Activated CD8-positive, alpha-beta T cell treated with anti-CD3 and anti-CD28 coated beads, Interleukin-2, amount 10 ng/mL, durations not matched to agents 7 days and 5 days (primary cell): ENCODE data around the gene NBEAL1. TPM values are rescaled to one million over a fixed set of nuclear protein-coding genes. Genes with fewer than 3 reads are reported as not detected.
"Not testable (repeated sequence)": the region's sequence is repeated elsewhere in the genome, so short reads cannot be mapped to it uniquely, and the experiment has no call there.

Experiments used
- ATAC-seq: fragments of 150-1000 bp; cut with Tn5 transposase; one replicate; pipeline ENCODE4 v1.10.0; 2021; ENCODE audit warnings: moderate library complexity
- CTCF ChIA-PET: fragments of 350-600 bp; sonication (Branson Sonifier 250); formaldehyde crosslinking; loops from one replicate; lab custom pipeline; 2021; ENCODE audit warnings: antibody characterized with exemption; lab: Charles Lee
- POLR2A ChIA-PET: fragments of 350-600 bp; sonication (Branson Sonifier 250); formaldehyde crosslinking; loops from one replicate; lab custom pipeline; 2021; ENCODE audit warnings: antibody characterized with exemption; lab: Charles Lee
- DNase-seq: peaks from one replicate; pipeline ENCODE4 v3.0.0-alpha.2; 2020
- H3K27ac Mint-ChIP-seq: one replicate; pipeline ENCODE4 v1.8.0; 2021; ENCODE audit warnings: mild to moderate bottlenecking, mixed read lengths
- H3K27me3 Mint-ChIP-seq: one replicate; pipeline ENCODE4 v1.8.0; 2021; ENCODE audit warnings: low read depth, mixed read lengths
- H3K36me3 Mint-ChIP-seq: one replicate; pipeline ENCODE4 v1.8.0; 2021; ENCODE audit warnings: low read depth, mixed read lengths
- H3K4me1 Mint-ChIP-seq: one replicate; pipeline ENCODE4 v1.8.0; 2021; ENCODE audit warnings: low read depth, mixed read lengths
- H3K4me3 Mint-ChIP-seq: one replicate; pipeline ENCODE4 v1.8.0; 2021; ENCODE audit warnings: mild to moderate bottlenecking, mixed read lengths
- H3K9me3 Mint-ChIP-seq: one replicate; pipeline ENCODE4 v1.8.0; 2022; ENCODE audit warnings: mixed read lengths; ENCODE audit not compliant: insufficient read depth
- total RNA-seq, 2 experiments: library from RNA; stranded (reverse); gene quantifications; one replicate each; pipeline ENCODE4 v1.2.3, GENCODE V29; 2021

Gene NBEAL1
- total RNA-seq, 2 experiments from 2014 or later = 14.8 to 15.7 TPM

DNA sequence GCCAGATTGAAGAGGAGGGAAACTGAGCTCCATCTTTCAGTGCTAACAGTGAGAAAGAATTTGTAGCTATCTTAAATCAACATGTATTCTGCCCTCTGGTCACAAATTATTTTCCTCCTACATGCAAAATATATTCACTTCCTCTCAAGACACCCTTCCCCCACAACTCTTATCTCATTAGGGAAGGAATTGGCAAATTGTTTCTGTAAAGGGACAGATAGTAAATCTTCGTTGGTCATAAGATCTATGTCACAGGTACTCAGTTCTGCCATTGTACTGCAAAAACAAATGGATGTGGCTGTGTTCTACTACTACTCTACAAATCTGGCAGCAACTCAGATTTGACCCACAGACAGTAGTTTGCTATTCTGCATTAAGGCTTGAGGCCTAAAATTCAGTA is 171.2 kb downstream of the NBEAL1 start:
- POLR2A ChIA-PET = no interaction called here
- peaks cover 8% of the 10 kb centered on the region for H3K36me3 Mint-ChIP-seq
- H3K27ac Mint-ChIP-seq = no peak overlapping the region
- no peak for DNase-seq
- H3K27me3 Mint-ChIP-seq = no peaks in the 10 kb centered on the region
- H3K9me3 Mint-ChIP-seq = no peaks in the 10 kb centered on the region
- H3K4me1 Mint-ChIP-seq = no peaks in the 10 kb centered on the region
- CTCF ChIA-PET = no interaction called here
- H3K4me3 Mint-ChIP-seq = no peak overlapping the region
- ATAC-seq = no peak

DNA sequence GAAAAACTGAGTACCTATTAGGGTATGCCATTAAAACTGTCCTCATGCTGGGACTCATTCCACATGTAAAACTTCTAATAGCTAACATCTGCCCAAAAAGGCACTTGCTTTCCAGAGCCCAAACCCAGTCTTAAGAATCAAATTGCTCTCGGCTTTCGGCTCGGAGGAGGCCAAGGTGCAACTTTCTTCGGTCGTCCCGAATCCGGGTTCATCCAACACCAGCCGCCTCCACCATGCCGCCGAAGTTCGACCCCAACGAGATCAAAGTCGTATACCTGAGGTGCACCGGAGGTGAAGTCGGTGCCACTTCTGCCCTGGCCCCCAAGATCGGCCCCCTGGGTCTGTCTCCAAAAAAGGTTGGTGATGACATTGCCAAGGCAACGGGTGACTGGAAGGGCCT is 175.9 kb downstream of the NBEAL1 start:
- H3K4me1 Mint-ChIP-seq, H3K9me3 Mint-ChIP-seq, DNase-seq, H3K4me3 Mint-ChIP-seq, H3K27ac Mint-ChIP-seq, POLR2A ChIA-PET, CTCF ChIA-PET, H3K27me3 Mint-ChIP-seq, ATAC-seq: not testable (repeated sequence)
- peaks cover 10% of the 10 kb centered on the region for H3K36me3 Mint-ChIP-seq

DNA sequence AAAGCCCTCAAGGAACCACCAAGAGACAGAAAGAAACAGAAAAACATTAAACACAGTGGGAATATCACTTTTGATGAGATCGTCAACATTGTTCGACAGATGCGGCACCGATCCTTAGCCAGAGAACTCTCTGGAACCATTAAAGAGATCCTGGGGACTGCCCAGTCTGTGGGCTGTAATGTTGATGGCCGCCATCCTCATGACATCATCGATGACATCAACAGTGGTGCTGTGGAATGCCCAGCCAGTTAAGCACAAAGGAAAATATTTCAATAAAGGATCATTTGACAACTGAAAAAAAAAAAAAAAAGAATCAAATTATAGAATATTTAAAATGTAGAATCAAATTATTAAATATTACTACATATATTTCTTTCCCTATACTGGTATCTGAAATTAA is 176.4 kb downstream of the NBEAL1 start:
- DNase-seq, ATAC-seq, H3K36me3 Mint-ChIP-seq, CTCF ChIA-PET, POLR2A ChIA-PET, H3K27ac Mint-ChIP-seq, H3K9me3 Mint-ChIP-seq, H3K4me3 Mint-ChIP-seq, H3K27me3 Mint-ChIP-seq, H3K4me1 Mint-ChIP-seq: not testable (repeated sequence)

DNA sequence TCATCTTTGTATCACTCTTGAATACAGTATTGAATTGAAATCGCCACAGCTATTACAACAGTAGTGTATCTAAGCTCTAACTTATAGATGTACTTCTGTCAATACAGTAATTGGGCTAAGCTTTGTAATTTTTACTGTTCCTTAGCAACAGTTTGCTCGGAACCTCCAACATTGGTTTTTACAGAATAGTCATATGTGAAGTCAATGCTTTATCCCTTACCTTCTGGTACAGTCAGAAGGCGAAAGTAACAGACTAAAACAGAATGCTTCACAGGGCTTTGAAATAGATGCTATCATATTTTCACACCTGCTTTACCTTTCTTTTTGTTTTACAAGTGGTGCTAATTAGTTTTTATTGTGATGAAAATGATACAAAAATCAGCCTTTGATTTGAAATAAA is 177.3 kb downstream of the NBEAL1 start:
- DNase-seq (no peak), ATAC-seq (no peak)
- H3K27me3 Mint-ChIP-seq = no peaks in the 10 kb centered on the region
- H3K27ac Mint-ChIP-seq = no peak overlapping the region
- peaks cover 9% of the 10 kb centered on the region for H3K36me3 Mint-ChIP-seq
- no peaks in the 10 kb centered on the region for H3K4me1 Mint-ChIP-seq
- POLR2A ChIA-PET = no interaction called here
- CTCF ChIA-PET = no interaction called here
- H3K9me3 Mint-ChIP-seq = no peaks in the 10 kb centered on the region
- H3K4me3 Mint-ChIP-seq = no peak overlapping the region

DNA sequence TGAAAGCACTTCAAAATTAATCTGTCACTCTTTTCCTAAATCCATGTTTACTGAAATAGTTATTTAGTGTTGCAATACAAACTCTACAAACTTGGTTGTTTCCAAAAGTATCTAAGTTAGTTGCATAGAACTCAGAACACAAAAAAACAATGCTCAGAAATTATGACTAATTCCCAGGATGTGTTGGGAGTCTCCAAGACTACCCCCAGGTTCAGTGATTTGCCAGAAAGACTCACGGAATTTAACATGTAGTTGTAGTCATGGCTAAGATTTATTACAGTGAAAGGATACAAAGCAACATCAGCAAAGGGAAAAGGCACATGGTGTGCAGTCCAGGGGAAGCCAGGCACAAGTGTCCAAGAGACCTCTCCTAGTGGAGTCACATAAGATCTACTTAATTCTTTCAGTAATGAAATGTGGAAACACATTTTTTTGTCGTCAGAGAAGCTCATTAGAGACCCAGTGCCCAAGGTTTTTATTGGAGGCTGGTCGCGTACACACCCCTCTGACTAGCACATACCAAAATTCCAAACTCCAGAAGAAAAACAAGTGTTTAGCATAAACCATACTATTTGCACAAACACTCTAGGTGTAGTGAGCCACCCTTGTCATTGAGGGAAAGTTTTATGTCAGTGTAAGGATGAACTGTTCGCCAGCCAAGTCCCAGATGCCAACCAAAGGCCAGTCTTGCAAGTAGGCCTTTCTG is 180.8 kb downstream of the NBEAL1 start:
- Mint-ChIP-seq H3K27me3 (no peaks in the 10 kb centered on the region), H3K4me3 (no peak overlapping the region), H3K9me3 (no peaks in the 10 kb centered on the region), H3K4me1 (no peaks in the 10 kb centered on the region), H3K36me3 (peaks cover 4% of the 10 kb centered on the region), H3K27ac (no peak overlapping the region)
- DNase-seq (no peak), ATAC-seq (no peak)
- ChIA-PET POLR2A (no interaction called here), CTCF (interaction anchor here (0.7 kb wide), 1 partner anchor 30 kb away, joined by 4 read pairs; no protein-coding TSS in a partner anchor)

DNA sequence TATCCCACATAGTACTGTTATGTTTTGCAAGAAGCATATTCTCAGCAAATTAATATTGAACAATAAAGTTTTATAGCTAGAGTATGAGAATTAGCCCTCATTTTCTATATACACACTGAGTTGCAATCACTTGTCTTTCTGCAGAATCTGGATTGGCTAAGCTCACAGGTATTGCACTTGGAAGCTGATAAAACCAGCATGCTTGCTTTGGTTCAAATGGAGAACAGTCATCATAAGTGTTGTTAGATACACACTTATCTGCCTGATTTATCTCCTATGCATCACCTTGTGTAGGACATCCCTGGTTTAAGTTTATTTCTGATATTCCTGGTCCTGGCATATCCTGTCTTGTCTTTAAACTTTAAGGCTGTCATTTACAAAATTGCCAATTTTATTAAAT is 186.2 kb downstream of the NBEAL1 start:
- Mint-ChIP-seq H3K36me3 (peaks cover under 1% of the 10 kb centered on the region), H3K9me3 (no peaks in the 10 kb centered on the region), H3K27ac (no peak overlapping the region), H3K4me1 (no peaks in the 10 kb centered on the region), H3K27me3 (no peaks in the 10 kb centered on the region), H3K4me3 (no peak overlapping the region)
- no peak for ATAC-seq
- POLR2A ChIA-PET = no interaction called here
- CTCF ChIA-PET = no interaction called here
- no peak for DNase-seq

DNA sequence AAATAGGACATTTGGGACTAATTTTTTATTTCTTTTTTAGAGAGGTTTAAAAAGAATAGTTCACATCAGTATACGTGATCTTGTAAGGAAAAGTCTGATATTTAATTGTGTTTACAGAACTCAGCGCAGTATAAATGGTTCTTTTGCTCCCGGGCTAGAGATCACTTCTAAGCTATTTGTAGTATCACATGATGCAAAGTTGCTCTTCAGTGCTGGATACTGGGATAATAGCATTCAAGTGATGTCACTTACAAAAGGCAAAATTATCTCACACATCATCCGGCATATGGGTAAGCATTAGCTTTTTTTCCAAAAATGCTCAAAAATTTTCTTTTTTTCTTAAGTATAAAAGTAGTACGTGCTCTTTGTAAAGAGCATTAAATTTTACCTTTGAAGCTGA is 186.8 kb downstream of the NBEAL1 start:
- ChIA-PET POLR2A (no interaction called here), CTCF (no interaction called here)
- Mint-ChIP-seq H3K27me3 (no peaks in the 10 kb centered on the region), H3K9me3 (no peaks in the 10 kb centered on the region), H3K36me3 (peaks cover 3% of the 10 kb centered on the region), H3K4me3 (no peak overlapping the region), H3K4me1 (no peaks in the 10 kb centered on the region), H3K27ac (no peak overlapping the region)
- DNase-seq = no peak
- ATAC-seq = no peak

DNA sequence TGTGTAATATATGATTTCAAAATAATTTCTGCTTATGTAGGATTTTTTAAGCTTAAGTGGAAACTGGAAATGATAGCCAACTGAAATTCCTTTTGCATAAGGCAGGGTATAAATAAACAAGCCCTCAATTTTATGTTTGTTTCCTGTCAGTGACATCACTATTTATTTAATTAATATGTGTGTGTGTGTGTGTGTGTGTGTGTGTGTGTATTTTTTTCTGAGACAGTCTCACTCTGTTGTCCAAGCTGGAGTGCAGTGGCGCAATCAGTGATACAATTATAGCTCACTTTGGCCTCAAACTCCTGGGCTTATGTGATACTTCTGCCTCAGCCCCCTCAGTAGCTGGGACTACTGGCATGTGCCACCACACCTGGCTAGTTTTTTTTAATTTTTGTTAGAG is 194.9 kb downstream of the NBEAL1 start:
- H3K9me3 Mint-ChIP-seq = no peaks in the 10 kb centered on the region
- ChIA-PET POLR2A (no interaction called here), CTCF (no interaction called here)

DNA sequence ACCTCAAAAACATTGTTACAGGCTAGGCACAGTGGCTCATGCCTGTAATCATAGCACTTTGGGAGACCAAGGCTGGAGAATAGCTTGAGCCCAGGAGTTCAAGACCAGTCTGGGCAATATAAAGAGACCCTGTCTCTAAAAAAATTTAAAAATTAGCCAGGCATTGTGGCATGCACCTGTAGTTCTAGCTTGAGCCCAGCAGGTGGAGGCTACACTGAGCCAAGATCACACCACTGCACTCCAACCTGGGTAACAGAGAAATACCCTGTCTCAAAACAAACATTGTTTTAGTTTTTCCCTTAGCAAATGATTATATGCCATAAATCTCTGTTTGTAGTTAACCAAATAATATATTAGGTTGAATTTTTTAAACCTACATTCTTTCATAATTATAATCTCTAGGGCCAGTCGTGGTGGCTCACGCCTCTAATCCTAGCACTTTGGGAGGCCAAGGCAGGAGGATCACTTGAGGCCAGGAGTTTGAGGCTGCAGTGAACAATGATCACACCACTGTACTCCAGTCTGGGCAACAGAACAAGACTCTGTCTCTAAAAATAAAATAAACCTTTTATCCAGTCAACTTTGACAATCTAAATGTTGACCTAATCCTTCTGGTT is 210.9 kb downstream of the NBEAL1 start:
- DNase-seq (peak; percentile 44), ATAC-seq (peak; percentile 69)
- Mint-ChIP-seq H3K36me3 (no peaks in the 10 kb centered on the region), H3K27ac (no peak overlapping the region), H3K9me3 (no peaks in the 10 kb centered on the region), H3K4me1 (no peaks in the 10 kb centered on the region), H3K4me3 (no peak overlapping the region), H3K27me3 (peaks cover 2% of the 10 kb centered on the region)
- POLR2A ChIA-PET = interaction anchor here (1.0 kb wide), 2 partner anchors 13 to 210 kb away, joined by 3 to 4 read pairs; partner anchors contain the start of gene CYP20A1
- CTCF ChIA-PET = interaction anchor here (0.7 to 4.6 kb wide), 11 partner anchors 9 to 689 kb away, joined by 3 to 26 read pairs (median 4); partner anchors contain the start of gene CYP20A1

More for the DNA sequence above, 194.9 kb downstream of the NBEAL1 start:
- no peak for ATAC-seq
- Mint-ChIP-seq H3K27ac (no peak overlapping the region), H3K27me3 (no peaks in the 10 kb centered on the region), H3K4me1 (peaks cover 8% of the 10 kb centered on the region), H3K4me3 (no peak overlapping the region), H3K36me3 (peaks cover 9% of the 10 kb centered on the region)
- no peak for DNase-seq

DNA sequence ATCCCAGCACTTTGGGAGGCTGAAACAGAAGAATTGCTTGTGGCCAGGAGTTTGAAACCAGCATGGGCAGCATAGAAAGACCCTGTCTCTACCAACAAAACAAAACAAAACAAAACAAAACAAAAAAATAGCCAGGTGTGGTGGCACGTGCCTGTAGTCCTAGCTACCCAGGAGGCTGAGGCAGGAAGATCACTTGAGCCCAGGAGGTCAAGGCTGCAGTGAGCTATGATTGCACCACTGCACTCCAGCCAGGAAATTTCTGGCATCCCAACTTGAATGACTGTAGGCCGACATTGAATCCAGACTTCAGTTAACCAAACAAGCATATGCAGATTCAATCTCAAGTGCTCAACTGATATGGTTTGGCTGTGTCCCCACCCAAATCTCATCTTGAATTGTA is 215.0 kb downstream of the NBEAL1 start:
- H3K4me3 Mint-ChIP-seq, H3K27me3 Mint-ChIP-seq, H3K9me3 Mint-ChIP-seq, H3K4me1 Mint-ChIP-seq, H3K27ac Mint-ChIP-seq, CTCF ChIA-PET, H3K36me3 Mint-ChIP-seq, DNase-seq, ATAC-seq: not testable (repeated sequence)
- POLR2A ChIA-PET = interaction anchor here (1.4 kb wide), 1 partner anchor 9 kb away, joined by 4 read pairs; the partner anchor contains the start of gene CYP20A1

DNA sequence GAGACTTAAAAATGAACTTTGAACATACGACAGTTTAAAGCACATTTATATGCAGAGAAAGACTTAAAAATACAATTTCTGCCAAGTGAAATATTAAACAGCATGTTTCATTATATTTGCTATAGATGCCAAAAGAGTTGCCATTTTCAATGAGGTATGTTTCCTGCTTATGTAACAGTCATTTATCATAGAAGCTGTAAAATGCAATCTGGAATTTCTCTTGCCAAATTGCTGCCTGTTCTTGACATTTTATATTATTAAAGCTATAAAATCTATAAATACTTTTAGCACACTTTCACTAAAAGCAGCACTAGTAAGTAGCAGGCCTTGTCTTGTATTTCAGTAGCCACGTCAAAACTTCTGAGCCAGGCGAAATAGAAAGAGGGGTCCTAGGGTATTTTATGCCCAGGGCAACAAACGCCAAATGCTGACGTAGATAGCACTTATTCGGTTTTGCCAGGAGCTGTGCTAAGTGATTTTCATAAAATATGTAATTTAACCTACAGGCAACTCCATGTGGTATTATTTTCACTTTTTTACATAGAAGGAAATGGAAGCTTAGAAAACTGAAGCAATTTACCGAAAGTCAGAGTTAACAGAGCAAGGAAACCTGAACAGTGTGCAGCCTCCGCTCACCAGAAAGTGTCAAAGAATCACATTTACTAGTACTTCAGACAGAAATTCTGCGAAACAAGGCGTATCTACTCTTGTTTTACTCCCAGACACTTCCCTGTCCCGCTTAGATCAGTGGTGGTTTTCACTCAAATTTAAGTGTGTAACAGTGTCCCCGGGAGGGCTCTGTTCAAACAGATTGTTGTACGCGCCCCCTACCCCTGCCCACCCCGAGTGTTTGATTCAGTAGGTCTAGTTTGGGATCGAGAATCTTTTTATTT is 222.9 kb downstream of the NBEAL1 start:
- peaks cover 26% of the 10 kb centered on the region for H3K4me1 Mint-ChIP-seq
- peaks cover 19% of the 10 kb centered on the region for H3K36me3 Mint-ChIP-seq
- ChIA-PET POLR2A (interaction anchor here (0.7 to 2.4 kb wide), 7 partner anchors 8 to 631 kb away, joined by 4 to 9 read pairs (median 5); partner anchors contain the start of genes CARF, CTLA4 and WDR12), CTCF (interaction anchor here (1.0 to 4.6 kb wide), 3 partner anchors 12 to 672 kb away, joined by 3 to 26 read pairs (median 6); no protein-coding TSS in a partner anchor)
- H3K27ac Mint-ChIP-seq = peak overlapping the region; percentile 98
- H3K27me3 Mint-ChIP-seq = no peaks in the 10 kb centered on the region
- DNase-seq (no peak), ATAC-seq (no peak)
- peak overlapping the region; percentile 97 for H3K4me3 Mint-ChIP-seq
- no peaks in the 10 kb centered on the region for H3K9me3 Mint-ChIP-seq
